A549 (cell line): Measurements from ENCODE around the gene SPDYE2B. TPM values are rescaled to one million over a fixed set of nuclear protein-coding genes. Genes with fewer than 3 reads are reported as not detected.
"Not testable (repeated sequence)": the region's sequence is repeated elsewhere in the genome, so short reads cannot be mapped to it uniquely, and the experiment has no call there.

Experiments
- ATAC-seq, 2 experiments: fragments of 200-7000 bp in 1 of 2; fragments of >200 bp in 1 of 2; cut with Nextera tagmentation in 1 of 2; cut with Tn5 transposase in 1 of 2; 3 replicates each; pipeline versions ENCODE4 v1.8.0 to v1.9.1; 2018 to 2020; ENCODE audit warnings: mild to moderate bottlenecking in 1 of 2, moderate library complexity in 1 of 2
- CTCF ChIA-PET: fragments of 300-600 bp; sonication (Branson Sonifier 250); formaldehyde crosslinking; extraction: SDS; loops from one replicate; lab custom pipeline; 2021; ENCODE audit warnings: antibody characterized with exemption, inconsistent platforms; lab: Yijun Ruan, JAX
- POLR2A ChIA-PET: fragments of 350-600 bp; formaldehyde crosslinking; extraction: SDS; loops from one replicate; lab custom pipeline; 2021; ENCODE audit warnings: antibody characterized with exemption, inconsistent platforms; lab: Yijun Ruan, JAX
- DNase-seq, 2 experiments: peaks; one replicate each; pipeline versions ENCODE4 v3.0.0 to v3.0.0-alpha.2; 2011 to 2016; ENCODE audit warnings: low read depth in 1 of 2, low spot score in 1 of 2
- FAIRE-seq: peaks from 2 replicates; lab custom pipeline; 2011; peaks lifted over from hg19 to GRCh38; lab: Jason Lieb, UNC
- H3K27ac ChIP-seq, 2 experiments: fragments of >200 bp; sonication (Bioruptor Twin); formaldehyde crosslinking; 3 replicates each; pipeline ENCODE4 v1.5.1; 2016 to 2017
- H3K4me1 ChIP-seq: fragments of >200 bp; sonication (Bioruptor Twin); formaldehyde crosslinking; 3 replicates; pipeline ENCODE4 v1.6.1; 2016
- H3K4me2 ChIP-seq: fragments of >200 bp; sonication (Bioruptor Twin); formaldehyde crosslinking; 3 replicates; pipeline ENCODE4 v1.6.1; 2016
- H3K4me3 ChIP-seq: fragments of >200 bp; sonication (Bioruptor Twin); formaldehyde crosslinking; 3 replicates; pipeline ENCODE4 v1.5.1; 2016
- H3K9me3 ChIP-seq: fragments of >200 bp; sonication (Bioruptor Twin); formaldehyde crosslinking; 3 replicates; pipeline ENCODE4 v1.6.1; 2016
- WGBS: methylation state at CpG from one replicate; pipeline ENCODE4 v1.1.6; 2017; ENCODE audit errors: missing lambda C conversion rate; 5-methylcytosine and 5-hydroxymethylcytosine counted together
- polyA plus RNA-seq, 4 experiments: library from polyadenylated mRNA; depleted of rRNA in 3 of 4; stranded (reverse); fragments of >200 nt; fragmentation: RNase III in 1 of 4; extraction: RNeasy Plus Mini Kit Qiagen cat#74134 plus additional on column Dnase treatment in 1 of 4; gene quantifications; 2 replicates in 3 of 4; 3 replicates in 1 of 4; pipeline ENCODE4 v1.2.3, GENCODE V29; 2011 to 2017

Gene SPDYE2B
- polyA plus RNA-seq, 2 of the 4 experiments (the other 2 are of a cell fraction) = not detected

- H3K27ac ChIP-seq, POLR2A ChIA-PET, H3K9me3 ChIP-seq, FAIRE-seq, H3K4me1 ChIP-seq, DNase-seq, H3K4me3 ChIP-seq, CTCF ChIA-PET, H3K4me2 ChIP-seq: not testable (repeated sequence)
- ATAC-seq = peak; percentile 14 to 25
- WGBS = no CpG with 5 or more reads among the region's 3 CpGs
Observed at GRCh38 chr7:102614873-102615272, 35.2 kb upstream of the SPDYE2B start.

- not testable (repeated sequence) for ATAC-seq, FAIRE-seq
- WGBS = no CpG with 5 or more reads among the region's 10 CpGs
Observed at GRCh38 chr7:102615930-102616329, 34.2 kb upstream of the SPDYE2B start.

GRCh38 chr7:102616507-102617125, 33.5 kb upstream of the SPDYE2B start, which contains the start of gene RASA4:
RASA4 (minus strand) TSS chr7:102616756; CDS start chr7:102616689, 67 bp downstream.
- peak in 1 of 2 experiments; percentile 2 for DNase-seq
- WGBS = no CpG with 5 or more reads among the region's 62 CpGs
- H3K4me3 ChIP-seq = peak within 1 kb of the TSS; percentile 40
- H3K27ac ChIP-seq = peak within 1 kb of the TSS in 1 of 2 experiments; percentile 72; a peak in 2 of 6 replicates
- H3K9me3 ChIP-seq, FAIRE-seq, H3K4me1 ChIP-seq, POLR2A ChIA-PET, CTCF ChIA-PET: not testable (repeated sequence)
- peak within 1 kb of the TSS; percentile 71 for H3K4me2 ChIP-seq
- peak; percentile 72 to 91 for ATAC-seq

More at GRCh38 chr7:102615930-102616329, 34.2 kb upstream of the SPDYE2B start:
- POLR2A ChIA-PET, DNase-seq, CTCF ChIA-PET, H3K9me3 ChIP-seq, H3K4me2 ChIP-seq, H3K27ac ChIP-seq, H3K4me3 ChIP-seq, H3K4me1 ChIP-seq: not testable (repeated sequence)

GRCh38 chr7:102618122-102618521, 32.0 kb upstream of the SPDYE2B start:
- H3K27ac ChIP-seq, FAIRE-seq, POLR2A ChIA-PET, H3K4me1 ChIP-seq, CTCF ChIA-PET, H3K9me3 ChIP-seq, H3K4me3 ChIP-seq, ATAC-seq, H3K4me2 ChIP-seq: not testable (repeated sequence)
- DNase-seq = peak in 1 of 2 experiments; percentile 1
- 72% methylated on average over 3 of the region's 8 CpGs for WGBS

- H3K4me2 ChIP-seq, DNase-seq, H3K9me3 ChIP-seq, POLR2A ChIA-PET, FAIRE-seq, H3K4me1 ChIP-seq, H3K27ac ChIP-seq, CTCF ChIA-PET, H3K4me3 ChIP-seq: not testable (repeated sequence)
- WGBS = no CpG with 5 or more reads among the region's 8 CpGs
- ATAC-seq = peak; percentile 2 to 6; a peak in 1 of 6 replicates
Observed at GRCh38 chr7:102627271-102627904, 22.7 kb upstream of the SPDYE2B start.

GRCh38 chr7:102630622-102631021, 19.5 kb upstream of the SPDYE2B start:
- H3K4me1 ChIP-seq, H3K4me3 ChIP-seq, H3K9me3 ChIP-seq, FAIRE-seq, H3K4me2 ChIP-seq, H3K27ac ChIP-seq, DNase-seq, CTCF ChIA-PET, ATAC-seq, POLR2A ChIA-PET: not testable (repeated sequence)
- WGBS = 72% methylated on average over 7 of the region's 9 CpGs

- CTCF ChIA-PET, H3K4me3 ChIP-seq, POLR2A ChIA-PET, H3K4me1 ChIP-seq, H3K27ac ChIP-seq, H3K4me2 ChIP-seq, DNase-seq, FAIRE-seq, ATAC-seq, H3K9me3 ChIP-seq: not testable (repeated sequence)
- 97% methylated on average over 4 of the region's 6 CpGs for WGBS
Observed at GRCh38 chr7:102634299-102634698, 15.8 kb upstream of the SPDYE2B start.

GRCh38 chr7:102635354-102635753, 14.8 kb upstream of the SPDYE2B start:
- ATAC-seq, H3K9me3 ChIP-seq, H3K4me1 ChIP-seq, POLR2A ChIA-PET, CTCF ChIA-PET, H3K4me3 ChIP-seq, DNase-seq, H3K4me2 ChIP-seq, FAIRE-seq, H3K27ac ChIP-seq: not testable (repeated sequence)
- no CpG with 5 or more reads among the region's 5 CpGs for WGBS

- not testable (repeated sequence) for ATAC-seq, H3K4me1 ChIP-seq, H3K9me3 ChIP-seq
Observed at GRCh38 chr7:102636956-102637355, 13.2 kb upstream of the SPDYE2B start.

GRCh38 chr7:102638848-102639247, 11.3 kb upstream of the SPDYE2B start:
- H3K9me3 ChIP-seq, H3K4me1 ChIP-seq, H3K4me2 ChIP-seq, DNase-seq, H3K27ac ChIP-seq, FAIRE-seq, POLR2A ChIA-PET, H3K4me3 ChIP-seq, CTCF ChIA-PET: not testable (repeated sequence)
- WGBS = 97% methylated on average over 5 of the region's 11 CpGs
- ATAC-seq = peak; percentile 11 to 23; a peak in 3 of 6 replicates

More at GRCh38 chr7:102636956-102637355, 13.2 kb upstream of the SPDYE2B start:
- CTCF ChIA-PET, H3K27ac ChIP-seq, H3K4me3 ChIP-seq, FAIRE-seq, DNase-seq, H3K4me2 ChIP-seq, POLR2A ChIA-PET: not testable (repeated sequence)
- WGBS = 83% methylated on average over 7 of the region's 13 CpGs

GRCh38 chr7:102642691-102643090, 7.4 kb upstream of the SPDYE2B start, which contains the start of gene UPK3BL1:
UPK3BL1 (minus strand) TSS chr7:102642791; CDS start chr7:102642741, 50 bp downstream.
- FAIRE-seq, DNase-seq, H3K27ac ChIP-seq, POLR2A ChIA-PET, H3K9me3 ChIP-seq, H3K4me2 ChIP-seq, H3K4me3 ChIP-seq, CTCF ChIA-PET, H3K4me1 ChIP-seq: not testable (repeated sequence)
- 0 out of 6 replicates have a peak, but pooled peaks of 1 of the 2 experiments have one; percentile 8 for ATAC-seq
- WGBS = no CpG with 5 or more reads among the region's 9 CpGs
